HepG2 (cell line): ENCODE measurements around the gene ACSM5. TPM values are rescaled to one million over a fixed set of nuclear protein-coding genes. Genes with fewer than 3 reads are reported as not detected.

Experiments
- ELF3 ChIP-seq: IDR thresholded peaks from 2 replicates; pipeline ENCODE4 v1.6.1; 2016; ENCODE audit warnings: missing genetic modification reagents, missing compliant biosample characterization
- MBNL3 ChIP-seq: fragments of 250-450 bp; sonication (Bioruptor Pico); conservative IDR thresholded peaks from 2 replicates; pipeline ENCODE4 v1.8.0; 2022; ENCODE audit warnings: mild to moderate bottlenecking, inconsistent platforms
- MIER2 ChIP-seq: IDR thresholded peaks from 2 replicates; pipeline ENCODE4 v1.6.1; 2016; ENCODE audit warnings: missing biosample characterization, missing genetic modification reagents
- TCF12 ChIP-seq, 2 experiments: fragments of 450-650 bp in 1 of 2; sonication (generic) in 1 of 2; formaldehyde crosslinking in 1 of 2; IDR thresholded peaks; 2 replicates each; pipeline versions ENCODE4 v1.6.1 to v1.8.0; 2017 to 2022; ENCODE audit warnings: antibody characterized with exemption in 1 of 2, mild to moderate bottlenecking in 1 of 2, missing genetic modification reagents in 1 of 2, moderate library complexity in 1 of 2
- ZBTB44 ChIP-seq: sonication (generic); formaldehyde crosslinking; IDR thresholded peaks from 2 replicates; pipeline ENCODE4 v1.4.0; 2020; ENCODE audit warnings: missing genetic modification reagents
- ZNF460 ChIP-seq: sonication (generic); formaldehyde crosslinking; IDR thresholded peaks from 2 replicates; pipeline ENCODE4 v1.5.1; 2020; ENCODE audit warnings: missing genetic modification reagents, mild to moderate bottlenecking, borderline replicate concordance
- ZNF672 ChIP-seq: sonication (generic); formaldehyde crosslinking; IDR thresholded peaks from 2 replicates; pipeline ENCODE4 v1.8.1; 2022; ENCODE audit warnings: missing genetic modification reagents
- ZNF740 ChIP-seq: sonication (generic); formaldehyde crosslinking; IDR thresholded peaks from 2 replicates; pipeline ENCODE4 v1.4.0; 2020; ENCODE audit warnings: missing genetic modification reagents
- ZNF792 ChIP-seq: IDR thresholded peaks from 2 replicates; pipeline ENCODE4 v1.6.1; 2016
- polyA plus RNA-seq, 8 experiments: library from polyadenylated mRNA; depleted of rRNA in 3 of 8; stranded (reverse) in 7 of 8; unstranded in 1 of 8; fragments of >200 nt; fragmentation: Illumina TruSeq in 4 of 8; extraction: Trizol in 4 of 8; gene quantifications; 2 replicates each; pipeline versions ENCODE4 v1.2.1 to v1.2.3, GENCODE V29; 2011 to 2016; ENCODE audit warnings: low read depth in 4 of 8, missing spikeins in 1 of 8, mixed read lengths in 1 of 8; ENCODE audit not compliant: insufficient read depth in 1 of 8
- total RNA-seq, 5 experiments: library from RNA; depleted of rRNA; stranded (reverse); fragments of >200 nt; fragmentation: Illumina TruSeq; extraction: Trizol; gene quantifications; 2 replicates each; pipeline ENCODE4 v1.2.3, GENCODE V29; 2016; ENCODE audit warnings: low read depth in 1 of 5
- TF ChIP-seq, protein P1 (sequence below): sonication (generic); formaldehyde crosslinking; IDR thresholded peaks from 2 replicates; pipeline ENCODE4 v1.4.0; 2020; ENCODE audit warnings: mild to moderate bottlenecking, missing genetic modification reagents
- TF ChIP-seq, protein P2 (sequence below): sonication (generic); formaldehyde crosslinking; IDR thresholded peaks from 2 replicates; pipeline ENCODE4 v1.4.0; 2020; ENCODE audit warnings: missing genetic modification reagents
- TF ChIP-seq, protein P3 (sequence below): sonication (generic); formaldehyde crosslinking; IDR thresholded peaks from 2 replicates; pipeline ENCODE4 v1.8.0; 2022; ENCODE audit warnings: mild to moderate bottlenecking, missing genetic modification reagents, borderline replicate concordance

ACSM5 gene
- total and polyA plus RNA-seq, 2 of the 13 experiments (the other 11 are each of a cell fraction or from before 2014, with no cell fraction given) = 9.1 to 15.0 TPM

- TF ChIP-seq, protein P1, sequence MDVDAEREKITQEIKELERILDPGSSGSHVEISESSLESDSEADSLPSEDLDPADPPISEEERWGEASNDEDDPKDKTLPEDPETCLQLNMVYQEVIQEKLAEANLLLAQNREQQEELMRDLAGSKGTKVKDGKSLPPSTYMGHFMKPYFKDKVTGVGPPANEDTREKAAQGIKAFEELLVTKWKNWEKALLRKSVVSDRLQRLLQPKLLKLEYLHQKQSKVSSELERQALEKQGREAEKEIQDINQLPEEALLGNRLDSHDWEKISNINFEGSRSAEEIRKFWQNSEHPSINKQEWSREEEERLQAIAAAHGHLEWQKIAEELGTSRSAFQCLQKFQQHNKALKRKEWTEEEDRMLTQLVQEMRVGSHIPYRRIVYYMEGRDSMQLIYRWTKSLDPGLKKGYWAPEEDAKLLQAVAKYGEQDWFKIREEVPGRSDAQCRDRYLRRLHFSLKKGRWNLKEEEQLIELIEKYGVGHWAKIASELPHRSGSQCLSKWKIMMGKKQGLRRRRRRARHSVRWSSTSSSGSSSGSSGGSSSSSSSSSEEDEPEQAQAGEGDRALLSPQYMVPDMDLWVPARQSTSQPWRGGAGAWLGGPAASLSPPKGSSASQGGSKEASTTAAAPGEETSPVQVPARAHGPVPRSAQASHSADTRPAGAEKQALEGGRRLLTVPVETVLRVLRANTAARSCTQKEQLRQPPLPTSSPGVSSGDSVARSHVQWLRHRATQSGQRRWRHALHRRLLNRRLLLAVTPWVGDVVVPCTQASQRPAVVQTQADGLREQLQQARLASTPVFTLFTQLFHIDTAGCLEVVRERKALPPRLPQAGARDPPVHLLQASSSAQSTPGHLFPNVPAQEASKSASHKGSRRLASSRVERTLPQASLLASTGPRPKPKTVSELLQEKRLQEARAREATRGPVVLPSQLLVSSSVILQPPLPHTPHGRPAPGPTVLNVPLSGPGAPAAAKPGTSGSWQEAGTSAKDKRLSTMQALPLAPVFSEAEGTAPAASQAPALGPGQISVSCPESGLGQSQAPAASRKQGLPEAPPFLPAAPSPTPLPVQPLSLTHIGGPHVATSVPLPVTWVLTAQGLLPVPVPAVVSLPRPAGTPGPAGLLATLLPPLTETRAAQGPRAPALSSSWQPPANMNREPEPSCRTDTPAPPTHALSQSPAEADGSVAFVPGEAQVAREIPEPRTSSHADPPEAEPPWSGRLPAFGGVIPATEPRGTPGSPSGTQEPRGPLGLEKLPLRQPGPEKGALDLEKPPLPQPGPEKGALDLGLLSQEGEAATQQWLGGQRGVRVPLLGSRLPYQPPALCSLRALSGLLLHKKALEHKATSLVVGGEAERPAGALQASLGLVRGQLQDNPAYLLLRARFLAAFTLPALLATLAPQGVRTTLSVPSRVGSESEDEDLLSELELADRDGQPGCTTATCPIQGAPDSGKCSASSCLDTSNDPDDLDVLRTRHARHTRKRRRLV = no peak
- TF ChIP-seq ZNF792 (CRISPR knock-in tag) (no peak), TCF12 (IDR thresholded peaks at IDR 0.05) (no peak), TCF12 (CRISPR knock-in tag; IDR thresholded peaks at IDR 0.05) (no peak), ELF3 (CRISPR knock-in tag) (peak; percentile 54; the same call in 1 of the 2 replicates), MBNL3 (CRISPR knock-in tag) (0 out of 2 replicates have a peak, but pooled peaks have one; percentile 62), ZBTB44 (no peak), ZNF460 (CRISPR knock-in tag) (no peak), MIER2 (CRISPR knock-in tag) (0 out of 2 replicates have a peak, but pooled peaks have one; percentile 29), ZNF740 (CRISPR knock-in tag) (no peak), ZNF672 (CRISPR knock-in tag) (no peak)
- TF ChIP-seq, protein P2, sequence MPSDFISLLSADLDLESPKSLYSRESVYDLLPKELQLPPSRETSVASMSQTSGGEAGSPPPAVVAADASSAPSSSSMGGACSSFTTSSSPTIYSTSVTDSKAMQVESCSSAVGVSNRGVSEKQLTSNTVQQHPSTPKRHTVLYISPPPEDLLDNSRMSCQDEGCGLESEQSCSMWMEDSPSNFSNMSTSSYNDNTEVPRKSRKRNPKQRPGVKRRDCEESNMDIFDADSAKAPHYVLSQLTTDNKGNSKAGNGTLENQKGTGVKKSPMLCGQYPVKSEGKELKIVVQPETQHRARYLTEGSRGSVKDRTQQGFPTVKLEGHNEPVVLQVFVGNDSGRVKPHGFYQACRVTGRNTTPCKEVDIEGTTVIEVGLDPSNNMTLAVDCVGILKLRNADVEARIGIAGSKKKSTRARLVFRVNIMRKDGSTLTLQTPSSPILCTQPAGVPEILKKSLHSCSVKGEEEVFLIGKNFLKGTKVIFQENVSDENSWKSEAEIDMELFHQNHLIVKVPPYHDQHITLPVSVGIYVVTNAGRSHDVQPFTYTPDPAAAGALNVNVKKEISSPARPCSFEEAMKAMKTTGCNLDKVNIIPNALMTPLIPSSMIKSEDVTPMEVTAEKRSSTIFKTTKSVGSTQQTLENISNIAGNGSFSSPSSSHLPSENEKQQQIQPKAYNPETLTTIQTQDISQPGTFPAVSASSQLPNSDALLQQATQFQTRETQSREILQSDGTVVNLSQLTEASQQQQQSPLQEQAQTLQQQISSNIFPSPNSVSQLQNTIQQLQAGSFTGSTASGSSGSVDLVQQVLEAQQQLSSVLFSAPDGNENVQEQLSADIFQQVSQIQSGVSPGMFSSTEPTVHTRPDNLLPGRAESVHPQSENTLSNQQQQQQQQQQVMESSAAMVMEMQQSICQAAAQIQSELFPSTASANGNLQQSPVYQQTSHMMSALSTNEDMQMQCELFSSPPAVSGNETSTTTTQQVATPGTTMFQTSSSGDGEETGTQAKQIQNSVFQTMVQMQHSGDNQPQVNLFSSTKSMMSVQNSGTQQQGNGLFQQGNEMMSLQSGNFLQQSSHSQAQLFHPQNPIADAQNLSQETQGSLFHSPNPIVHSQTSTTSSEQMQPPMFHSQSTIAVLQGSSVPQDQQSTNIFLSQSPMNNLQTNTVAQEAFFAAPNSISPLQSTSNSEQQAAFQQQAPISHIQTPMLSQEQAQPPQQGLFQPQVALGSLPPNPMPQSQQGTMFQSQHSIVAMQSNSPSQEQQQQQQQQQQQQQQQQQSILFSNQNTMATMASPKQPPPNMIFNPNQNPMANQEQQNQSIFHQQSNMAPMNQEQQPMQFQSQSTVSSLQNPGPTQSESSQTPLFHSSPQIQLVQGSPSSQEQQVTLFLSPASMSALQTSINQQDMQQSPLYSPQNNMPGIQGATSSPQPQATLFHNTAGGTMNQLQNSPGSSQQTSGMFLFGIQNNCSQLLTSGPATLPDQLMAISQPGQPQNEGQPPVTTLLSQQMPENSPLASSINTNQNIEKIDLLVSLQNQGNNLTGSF = no peak
- TF ChIP-seq, protein P3, sequence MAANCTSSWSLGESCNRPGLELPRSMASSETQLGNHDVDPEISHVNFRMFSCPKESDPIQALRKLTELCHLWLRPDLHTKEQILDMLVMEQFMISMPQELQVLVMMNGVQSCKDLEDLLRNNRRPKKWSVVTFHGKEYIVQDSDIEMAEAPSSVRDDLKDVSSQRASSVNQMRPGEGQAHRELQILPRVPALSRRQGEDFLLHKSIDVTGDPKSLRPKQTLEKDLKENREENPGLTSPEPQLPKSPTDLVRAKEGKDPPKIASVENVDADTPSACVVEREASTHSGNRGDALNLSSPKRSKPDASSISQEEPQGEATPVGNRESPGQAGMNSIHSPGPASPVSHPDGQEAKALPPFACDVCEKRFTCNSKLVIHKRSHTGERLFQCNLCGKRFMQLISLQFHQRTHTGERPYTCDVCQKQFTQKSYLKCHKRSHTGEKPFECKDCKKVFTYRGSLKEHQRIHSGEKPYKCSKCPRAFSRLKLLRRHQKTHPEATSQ (CRISPR knock-in tag) = no peak
Observed at GRCh38 chr16:20383106-20384029, 26.0 kb upstream of the ACSM5 start (continued).
